KOPT-K1 (cell line): ENCODE results near the gene COBL.

Experiments used
- H3K27ac ChIP-seq: fragments of 200-600 bp; sonication (generic); 2 replicates; pipeline ENCODE4 v1.5.1; 2016; ENCODE audit warnings: antibody characterized with exemption, mild to moderate bottlenecking, low read depth, low read length; ENCODE audit not compliant: poor library complexity, severe bottlenecking
- H3K36me3 ChIP-seq: fragments of 200-600 bp; sonication (generic); 2 replicates; pipeline ENCODE4 v1.5.1; 2017; ENCODE audit warnings: antibody characterized with exemption, mild to moderate bottlenecking, low read length, moderate library complexity; ENCODE audit not compliant: insufficient read depth
- H3K9me3 ChIP-seq: fragments of 200-600 bp; sonication (generic); 2 replicates; pipeline ENCODE4 v1.5.1; 2017; ENCODE audit warnings: antibody characterized with exemption, low read length, mild to moderate bottlenecking; ENCODE audit not compliant: insufficient read depth, poor library complexity, severe bottlenecking

Gene COBL

GRCh38 chr7:51015581-51015980 lies 301.0 kb downstream of the COBL start:
- Histone ChIP-seq H3K27ac (no peak overlapping the region), H3K9me3 (no peaks in the 10 kb centered on the region), H3K36me3 (no peaks in the 10 kb centered on the region)

- Histone ChIP-seq H3K36me3 (no peaks in the 10 kb centered on the region), H3K9me3 (no peaks in the 10 kb centered on the region), H3K27ac (no peak overlapping the region)
These were observed 301.8 kb downstream of the COBL start for GRCh38 chr7:51014811-51015210.

GRCh38 chr7:51013861-51014511 lies 302.6 kb downstream of the COBL start:
- H3K27ac ChIP-seq = no peak overlapping the region
- H3K36me3 ChIP-seq = no peaks in the 10 kb centered on the region

GRCh38 chr7:51013218-51013786 lies 303.3 kb downstream of the COBL start:
- H3K9me3 ChIP-seq = no peaks in the 10 kb centered on the region
- H3K36me3 ChIP-seq = no peaks in the 10 kb centered on the region

More at GRCh38 chr7:51013861-51014511, 302.6 kb downstream of the COBL start:
- H3K9me3 ChIP-seq = no peaks in the 10 kb centered on the region

DNA sequence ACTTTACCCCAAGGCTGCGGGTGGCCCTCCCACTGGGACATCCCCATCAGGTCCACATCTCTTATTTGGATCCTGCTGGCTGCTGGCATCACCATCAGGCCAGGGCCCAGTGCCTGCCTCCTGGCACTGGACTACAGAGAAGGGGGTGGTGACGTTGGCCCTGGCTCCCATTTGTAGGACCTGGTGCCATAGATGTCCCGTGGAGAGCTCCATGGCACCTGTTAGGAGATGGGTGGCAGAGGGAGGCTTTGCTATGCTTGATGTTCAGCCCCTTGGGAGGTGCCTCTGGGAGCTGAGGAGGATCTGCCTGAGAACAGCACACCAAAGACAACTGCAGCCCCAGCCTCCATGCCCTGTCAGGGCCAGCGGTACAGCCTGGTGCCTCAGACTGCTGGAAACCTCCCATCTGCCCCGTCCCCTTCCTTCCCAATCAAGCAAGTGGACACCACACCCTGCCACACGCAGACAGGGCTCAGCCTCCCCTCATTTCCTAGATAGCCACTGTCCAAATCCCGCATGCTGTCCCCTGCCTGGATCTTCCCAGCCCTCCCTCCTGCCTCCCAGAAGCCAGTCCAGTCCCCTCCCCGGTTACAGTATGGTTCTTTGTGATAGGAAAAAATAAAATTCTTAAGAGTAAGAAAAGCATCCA lies 303.9 kb downstream of the COBL start:
- Histone ChIP-seq H3K9me3 (no peaks in the 10 kb centered on the region), H3K27ac (no peak overlapping the region), H3K36me3 (no peaks in the 10 kb centered on the region)

More at GRCh38 chr7:51013218-51013786, 303.3 kb downstream of the COBL start:
- no peak overlapping the region for H3K27ac ChIP-seq

DNA sequence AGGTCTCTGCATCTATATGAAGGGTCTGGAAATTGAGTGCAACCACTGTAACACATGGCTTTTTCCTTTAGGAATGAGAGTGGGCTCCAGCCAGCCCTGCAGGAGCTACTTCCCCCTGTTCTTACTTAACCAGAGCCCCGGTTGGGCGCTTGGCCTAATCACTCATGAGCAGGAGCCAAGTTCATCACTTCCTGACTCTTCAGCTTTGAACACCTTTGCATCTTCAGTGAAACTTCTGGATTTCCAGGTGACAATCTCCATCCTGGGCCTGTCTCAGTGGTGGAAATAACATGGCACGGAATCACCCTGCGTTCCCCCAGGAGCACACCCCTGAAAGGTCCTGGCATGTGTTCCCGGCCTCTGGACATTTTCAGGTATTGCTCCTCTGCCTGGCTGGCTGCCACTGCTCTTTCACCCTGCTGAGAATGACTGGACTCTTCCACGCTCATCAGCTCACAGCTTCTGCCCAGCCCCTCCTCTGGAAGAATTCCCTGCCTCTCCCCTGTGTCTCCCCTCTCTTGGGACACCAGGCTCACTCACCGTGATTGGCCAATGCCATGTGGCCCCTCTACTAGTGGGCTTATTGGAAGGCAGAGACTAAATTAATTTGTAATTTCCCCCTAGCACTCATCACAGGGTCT lies 304.8 kb downstream of the COBL start:
- no peak overlapping the region for H3K27ac ChIP-seq

GRCh38 chr7:51010534-51010933 lies 306.1 kb downstream of the COBL start:
- Histone ChIP-seq H3K9me3 (no peaks in the 10 kb centered on the region), H3K27ac (no peak overlapping the region), H3K36me3 (no peaks in the 10 kb centered on the region)

More for the DNA sequence above, 304.8 kb downstream of the COBL start:
- Histone ChIP-seq H3K9me3 (no peaks in the 10 kb centered on the region), H3K36me3 (no peaks in the 10 kb centered on the region)

- Histone ChIP-seq H3K36me3 (no peaks in the 10 kb centered on the region), H3K27ac (no peak overlapping the region), H3K9me3 (no peaks in the 10 kb centered on the region)
These were observed 306.7 kb downstream of the COBL start for GRCh38 chr7:51009716-51010496.

GRCh38 chr7:51007551-51008505 lies 308.8 kb downstream of the COBL start:
- H3K27ac ChIP-seq = no peak overlapping the region
- no peaks in the 10 kb centered on the region for H3K36me3 ChIP-seq
- H3K9me3 ChIP-seq = no peaks in the 10 kb centered on the region

DNA sequence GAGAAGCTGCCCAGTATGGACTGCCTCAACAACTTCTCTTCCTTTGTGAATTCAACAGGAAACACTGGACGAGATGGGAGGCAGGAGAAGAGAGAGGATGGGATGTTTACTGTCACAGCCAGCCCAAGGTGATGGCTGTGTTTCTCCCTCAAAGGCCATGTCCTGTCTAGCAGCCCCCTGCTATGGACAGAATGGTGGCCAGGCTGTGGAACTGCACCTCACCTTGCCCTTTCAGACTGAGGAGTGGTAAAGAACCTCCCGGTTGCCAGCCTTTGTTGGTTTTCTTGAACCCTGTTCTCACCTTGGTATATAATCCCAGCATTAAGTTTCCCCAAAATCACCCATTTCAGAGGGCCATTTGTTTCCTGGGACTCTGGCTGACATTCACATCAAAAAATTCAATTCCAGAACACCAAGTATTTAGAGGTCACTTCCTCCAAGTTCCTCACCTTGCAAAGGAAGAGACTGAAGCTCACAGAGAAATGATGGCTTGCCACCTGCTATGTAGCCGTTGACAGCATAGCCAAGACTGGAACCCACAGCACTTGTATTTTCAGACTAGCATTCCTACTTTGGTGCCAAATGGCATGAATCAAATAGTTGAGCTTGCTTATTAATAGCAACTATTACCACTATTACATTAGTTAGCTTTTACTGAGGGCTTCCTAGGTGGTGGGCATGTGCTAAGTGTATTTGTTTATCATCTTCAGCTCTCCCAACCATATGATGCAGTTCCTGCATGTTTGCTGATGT lies 309.9 kb downstream of the COBL start:
- no peaks in the 10 kb centered on the region for H3K9me3 ChIP-seq
- no peaks in the 10 kb centered on the region for H3K36me3 ChIP-seq
- no peak overlapping the region for H3K27ac ChIP-seq

- Histone ChIP-seq H3K36me3 (no peaks in the 10 kb centered on the region), H3K9me3 (peaks cover 4% of the 10 kb centered on the region), H3K27ac (no peak overlapping the region)
These were observed 311.5 kb downstream of the COBL start for GRCh38 chr7:51005074-51005473.

GRCh38 chr7:51000956-51001355 lies 315.7 kb downstream of the COBL start:
- H3K9me3 ChIP-seq = peaks cover 4% of the 10 kb centered on the region
- no peak overlapping the region for H3K27ac ChIP-seq
- no peaks in the 10 kb centered on the region for H3K36me3 ChIP-seq

GRCh38 chr7:50994753-50995319 lies 321.8 kb downstream of the COBL start:
- Histone ChIP-seq H3K36me3 (no peaks in the 10 kb centered on the region), H3K27ac (no peak overlapping the region), H3K9me3 (no peaks in the 10 kb centered on the region)
